22Rv1 (cell line): ENCODE measurements around the gene DHRS4.
"Not testable (repeated sequence)": the region's sequence is repeated elsewhere in the genome, so short reads cannot be mapped to it uniquely, and the experiment has no call there.

Experiments used
- ZFX ChIP-seq: fragments of 450-650 bp; IDR thresholded peaks from 2 replicates; pipeline ENCODE4 v1.6.1; 2017; ENCODE audit warnings: antibody characterized with exemption, borderline replicate concordance
- TF ChIP-seq, protein P1 (sequence below): fragments of 450-650 bp; IDR thresholded peaks from 2 replicates; pipeline ENCODE4 v1.5.1; 2017; ENCODE audit warnings: mild to moderate bottlenecking

DNA sequence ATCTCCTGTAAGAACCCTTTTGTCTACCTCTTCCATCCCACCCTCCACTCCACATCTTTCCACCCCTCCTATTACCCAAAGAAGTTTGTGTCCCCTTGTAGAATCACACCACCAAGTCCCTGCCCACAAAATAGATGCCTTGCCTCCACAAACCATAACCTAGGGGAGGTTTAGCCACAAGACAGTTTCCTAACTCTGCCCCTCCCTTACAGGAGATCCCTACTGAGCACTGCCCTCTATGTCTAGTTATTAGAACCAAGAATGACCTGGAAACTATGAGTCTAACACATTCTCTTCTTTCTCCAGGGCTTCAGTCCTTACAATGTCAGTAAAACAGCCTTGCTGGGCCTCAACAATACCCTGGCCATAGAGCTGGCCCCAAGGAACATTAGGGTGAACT, 47.5 kb downstream of the DHRS4 start:
- TF ChIP-seq, protein P1, sequence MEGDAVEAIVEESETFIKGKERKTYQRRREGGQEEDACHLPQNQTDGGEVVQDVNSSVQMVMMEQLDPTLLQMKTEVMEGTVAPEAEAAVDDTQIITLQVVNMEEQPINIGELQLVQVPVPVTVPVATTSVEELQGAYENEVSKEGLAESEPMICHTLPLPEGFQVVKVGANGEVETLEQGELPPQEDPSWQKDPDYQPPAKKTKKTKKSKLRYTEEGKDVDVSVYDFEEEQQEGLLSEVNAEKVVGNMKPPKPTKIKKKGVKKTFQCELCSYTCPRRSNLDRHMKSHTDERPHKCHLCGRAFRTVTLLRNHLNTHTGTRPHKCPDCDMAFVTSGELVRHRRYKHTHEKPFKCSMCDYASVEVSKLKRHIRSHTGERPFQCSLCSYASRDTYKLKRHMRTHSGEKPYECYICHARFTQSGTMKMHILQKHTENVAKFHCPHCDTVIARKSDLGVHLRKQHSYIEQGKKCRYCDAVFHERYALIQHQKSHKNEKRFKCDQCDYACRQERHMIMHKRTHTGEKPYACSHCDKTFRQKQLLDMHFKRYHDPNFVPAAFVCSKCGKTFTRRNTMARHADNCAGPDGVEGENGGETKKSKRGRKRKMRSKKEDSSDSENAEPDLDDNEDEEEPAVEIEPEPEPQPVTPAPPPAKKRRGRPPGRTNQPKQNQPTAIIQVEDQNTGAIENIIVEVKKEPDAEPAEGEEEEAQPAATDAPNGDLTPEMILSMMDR: not testable (repeated sequence)
- not testable (repeated sequence) for TF ChIP-seq ZFX
